Measurements from ENCODE around the gene GNPDA1. TPM values are rescaled to one million over a fixed set of nuclear protein-coding genes. Genes with fewer than 3 reads are reported as not detected.

Gene GNPDA1
- total and polyA plus RNA-seq, 2 of the 8 experiments (the other 6 are each of a cell fraction or from before 2014, with no cell fraction given) = 33.0 to 94.3 TPM

GRCh38 chr5:142024771-142025304, 12.0 kb upstream of the GNPDA1 start (continued):
- TF ChIP-seq RNF2 (IDR thresholded peaks at IDR 0.05; ENCODE audit: borderline replicate concordance, low read depth, low read length, missing control alignments, poor library complexity, severe bottlenecking) (no peak), KDM5A (IDR thresholded peaks at IDR 0.05; ENCODE audit: low read length) (no peak), SRF (IDR thresholded peaks at IDR 0.05; ENCODE audit: low read depth, low read length) (no peak), YY1 (IDR thresholded peaks at IDR 0.05; ENCODE audit: low read depth, low read length) (0 out of 2 replicates have a peak, but pooled peaks have one; percentile 29), CTBP2 (IDR thresholded peaks at IDR 0.05; ENCODE audit: borderline replicate concordance, insufficient read depth, insufficient read length, low read length) (no peak), CREB1 (IDR thresholded peaks at IDR 0.05) (peak; percentile 20; the same call in 1 of the 2 replicates), SAP30 (IDR thresholded peaks at IDR 0.05; ENCODE audit: insufficient read depth, insufficient replicate concordance, low read length) (no peak), CHD2 (IDR thresholded peaks at IDR 0.05; ENCODE audit: low read length) (no peak), ZNF274 (IDR thresholded peaks at IDR 0.05; ENCODE audit: borderline replicate concordance, extremely low read depth, low read length) (no peak), BRCA1 (IDR thresholded peaks at IDR 0.05; ENCODE audit: low read depth, low read length) (no peak), GTF2F1 (IDR thresholded peaks at IDR 0.05; ENCODE audit: borderline replicate concordance, low read depth, low read length) (no peak), KDM1A (IDR thresholded peaks at IDR 0.05; ENCODE audit: borderline replicate concordance, low read length) (no peak), PHF8 (conservative IDR thresholded peaks at IDR 0.05; ENCODE audit: low read depth, low read length) (no peak), EGR1 (IDR thresholded peaks at IDR 0.05; ENCODE audit: borderline replicate concordance, low read depth, low read length) (0 out of 2 replicates have a peak, but pooled peaks have one; percentile 30), POLR2A (IDR thresholded peaks at IDR 0.05; ENCODE audit: control extremely low read depth in 1 of 2, low read depth in 2 of 2, low read length in 2 of 2) (peak in 1 of 2 experiments; percentile 70; a peak in 2 of 3 replicates), CHD1 (IDR thresholded peaks at IDR 0.05; ENCODE audit: low read depth, low read length) (no peak), HDAC2 (IDR thresholded peaks at IDR 0.05; ENCODE audit: borderline replicate concordance in 1 of 2, low read depth in 2 of 2, low read length in 2 of 2) (0 out of 4 replicates have a peak, but pooled peaks of 1 of the 2 experiments have one; percentile 5), POLR2AphosphoS5 (IDR thresholded peaks at IDR 0.05; ENCODE audit: low read depth, low read length) (no peak; the same call in 1 of the 2 replicates), ASH2L (IDR thresholded peaks at IDR 0.05; ENCODE audit: low read length) (peak; percentile 45), TCF12 (IDR thresholded peaks at IDR 0.05; ENCODE audit: low read depth, low read length) (no peak), JUND (IDR thresholded peaks at IDR 0.05; ENCODE audit: low read length) (no peak), CBX5 (IDR thresholded peaks at IDR 0.05; ENCODE audit: low read depth, low read length) (no peak)

Data from H1 (cell line).